ENCODE measurements around the gene JUN. TPM values are rescaled to one million over a fixed set of nuclear protein-coding genes. Genes with fewer than 3 reads are reported as not detected.
A peak's percentile ranks its signal among the peaks of the same experiment; 100 is the strongest.

JUN gene
- total RNA-seq, 2 experiments from 2014 or later, result 51.4 to 53.2 TPM

GRCh38 chr1:58814251-58815068 lies 30.6 kb upstream of the JUN start:
- no peak for DNase-seq
- POLR2A ChIA-PET, result interaction anchor here (1.0 to 2.0 kb wide), 4 partner anchors 12 to 70 kb away, joined by 3 to 9 read pairs (median 3); no protein-coding TSS in a partner anchor
- intact Hi-C loops (cut with micrococcal nuclease), result no loop called here

GRCh38 chr1:58813801-58814200 lies 30.0 kb upstream of the JUN start:
- Mint-ChIP-seq H3K27ac (no peak overlapping the region), H3K4me3 (no peak overlapping the region), H3K9me3 (no peaks in the 10 kb centered on the region), H3K27me3 (no peaks in the 10 kb centered on the region), H3K36me3 (ENCODE audit: low read depth) (no peaks in the 10 kb centered on the region), H3K4me1 (ENCODE audit: low read depth) (peaks cover 43% of the 10 kb centered on the region)
- TF ChIP-seq CTCF (IDR thresholded peaks at IDR 0.05), result no peak
- ATAC-seq (no peak), DNase-seq (no peak)
- ChIA-PET POLR2A (interaction anchor here (1.0 to 2.0 kb wide), 4 partner anchors 11 to 70 kb away, joined by 3 to 9 read pairs (median 3); no protein-coding TSS in a partner anchor), CTCF (no interaction called here)
- intact Hi-C loops (cut with micrococcal nuclease), result no loop called here

More at GRCh38 chr1:58814251-58815068, 30.6 kb upstream of the JUN start:
- no peak for TF ChIP-seq CTCF (IDR thresholded peaks at IDR 0.05)
- no peak overlapping the region for H3K27ac Mint-ChIP-seq
- peaks cover 39% of the 10 kb centered on the region for H3K4me1 Mint-ChIP-seq (ENCODE audit: low read depth)
- H3K9me3 Mint-ChIP-seq, result no peaks in the 10 kb centered on the region
- no peaks in the 10 kb centered on the region for H3K36me3 Mint-ChIP-seq (ENCODE audit: low read depth)
- no peaks in the 10 kb centered on the region for H3K27me3 Mint-ChIP-seq
- no peak for ATAC-seq
- CTCF ChIA-PET, result no interaction called here
- peak overlapping the region; percentile 75 for H3K4me3 Mint-ChIP-seq

GRCh38 chr1:58813361-58813760 lies 29.5 kb upstream of the JUN start:
- intact Hi-C loops (cut with micrococcal nuclease), result no loop called here
- peaks cover 43% of the 10 kb centered on the region for H3K4me1 Mint-ChIP-seq (ENCODE audit: low read depth)
- DNase-seq (no peak), ATAC-seq (no peak)
- POLR2A ChIA-PET, result interaction anchor here (1.0 to 2.0 kb wide), 3 partner anchors 11 to 71 kb away, joined by 3 to 9 read pairs (median 3); no protein-coding TSS in a partner anchor
- no peaks in the 10 kb centered on the region for H3K27me3 Mint-ChIP-seq
- no peaks in the 10 kb centered on the region for H3K36me3 Mint-ChIP-seq (ENCODE audit: low read depth)
- H3K27ac Mint-ChIP-seq, result no peak overlapping the region
- no peaks in the 10 kb centered on the region for H3K9me3 Mint-ChIP-seq
- H3K4me3 Mint-ChIP-seq, result no peak overlapping the region
- CTCF ChIA-PET, result interaction anchor here (0.6 kb wide), 1 partner anchor 57 kb away, joined by 5 read pairs; no protein-coding TSS in a partner anchor
- no peak for TF ChIP-seq CTCF (IDR thresholded peaks at IDR 0.05)

- Mint-ChIP-seq H3K36me3 (ENCODE audit: low read depth) (no peaks in the 10 kb centered on the region), H3K27ac (peak overlapping the region; percentile 25), H3K27me3 (no peaks in the 10 kb centered on the region), H3K4me1 (ENCODE audit: low read depth) (peaks cover 45% of the 10 kb centered on the region), H3K9me3 (no peaks in the 10 kb centered on the region), H3K4me3 (no peak overlapping the region)
- intact Hi-C loops (cut with micrococcal nuclease), result no loop called here
- DNase-seq (peak; percentile 38), ATAC-seq (peak; percentile 14)
- POLR2A ChIA-PET, result interaction anchor here (0.6 to 2.0 kb wide), 3 partner anchors 28 to 71 kb away, joined by 3 to 9 read pairs (median 3); no protein-coding TSS in a partner anchor
- TF ChIP-seq CTCF (IDR thresholded peaks at IDR 0.05), result no peak
- CTCF ChIA-PET, result interaction anchor here (0.6 kb wide), 1 partner anchor 57 kb away, joined by 5 read pairs; no protein-coding TSS in a partner anchor
Measured at GRCh38 chr1:58812926-58813325, 29.1 kb upstream of the JUN start.

GRCh38 chr1:58812468-58812867 lies 28.6 kb upstream of the JUN start:
- DNase-seq (no peak), ATAC-seq (no peak)
- TF ChIP-seq CTCF (IDR thresholded peaks at IDR 0.05), result no peak
- ChIA-PET CTCF (no interaction called here), POLR2A (interaction anchor here (0.6 kb wide), 1 partner anchor 57 kb away, joined by 3 read pairs; no protein-coding TSS in a partner anchor)
- Mint-ChIP-seq H3K4me3 (no peak overlapping the region), H3K27me3 (no peaks in the 10 kb centered on the region), H3K27ac (peak overlapping the region; percentile 25), H3K9me3 (no peaks in the 10 kb centered on the region), H3K4me1 (ENCODE audit: low read depth) (peaks cover 47% of the 10 kb centered on the region), H3K36me3 (ENCODE audit: low read depth) (no peaks in the 10 kb centered on the region)
- intact Hi-C loops (cut with micrococcal nuclease), result no loop called here

Measured in activated CD8-positive, alpha-beta T cell treated with anti-CD3 and anti-CD28 coated beads for 36 hours (primary cell).